ENCODE data around the gene MRPS18A. TPM values are rescaled to one million over a fixed set of nuclear protein-coding genes. Genes with fewer than 3 reads are reported as not detected.

MRPS18A gene
- total and polyA plus RNA-seq, 9 of the 15 experiments (the other 6 are each of a cell fraction or from before 2014, with no cell fraction given), result 87.5 to 243 (median 125) TPM

DNA sequence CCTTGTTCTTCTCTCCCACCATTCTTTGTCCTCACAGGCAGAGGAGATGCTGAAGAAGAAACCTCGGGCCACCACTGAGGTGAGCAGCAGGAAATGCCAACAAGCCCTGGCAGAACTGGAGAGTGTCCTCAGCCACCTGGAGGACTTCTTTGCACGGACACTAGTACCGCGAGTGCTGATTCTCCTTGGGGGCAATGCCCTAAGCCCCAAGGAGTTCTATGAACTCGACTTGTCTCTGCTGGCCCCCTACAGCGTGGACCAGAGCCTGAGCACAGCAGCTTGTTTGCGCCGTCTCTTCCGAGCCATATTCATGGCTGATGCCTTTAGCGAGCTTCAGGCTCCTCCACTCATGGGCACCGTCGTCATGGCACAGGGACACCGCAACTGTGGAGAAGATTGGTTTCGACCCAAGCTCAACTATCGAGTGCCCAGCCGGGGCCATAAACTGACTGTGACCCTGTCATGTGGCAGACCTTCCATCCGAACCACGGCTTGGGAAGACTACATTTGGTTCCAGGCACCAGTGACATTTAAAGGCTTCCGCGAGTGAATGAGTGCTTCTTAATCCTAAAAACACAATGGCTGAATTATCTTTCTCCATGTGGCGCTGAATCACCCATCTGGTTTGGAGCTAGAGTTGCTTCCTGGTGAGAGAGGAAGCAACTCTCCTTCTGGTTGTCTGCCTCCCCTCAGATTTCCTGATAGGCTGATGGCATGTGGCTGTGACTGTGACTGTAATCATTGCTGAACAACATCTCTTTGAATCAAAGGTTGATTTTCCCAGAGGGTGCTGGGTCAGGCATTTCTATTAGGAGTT lies 47.4 kb downstream of the MRPS18A start (continued):
- TF ChIP-seq SP1 (CRISPR knock-in tag; IDR thresholded peaks at IDR 0.05) (no peak), MTF1 (CRISPR knock-in tag; IDR thresholded peaks at IDR 0.05; ENCODE audit: borderline replicate concordance) (no peak), NFXL1 (CRISPR knock-in tag; IDR thresholded peaks at IDR 0.05) (no peak), ELF1 (tag; IDR thresholded peaks at IDR 0.05) (peak; percentile 77)
- TF ChIP-seq, protein P1, sequence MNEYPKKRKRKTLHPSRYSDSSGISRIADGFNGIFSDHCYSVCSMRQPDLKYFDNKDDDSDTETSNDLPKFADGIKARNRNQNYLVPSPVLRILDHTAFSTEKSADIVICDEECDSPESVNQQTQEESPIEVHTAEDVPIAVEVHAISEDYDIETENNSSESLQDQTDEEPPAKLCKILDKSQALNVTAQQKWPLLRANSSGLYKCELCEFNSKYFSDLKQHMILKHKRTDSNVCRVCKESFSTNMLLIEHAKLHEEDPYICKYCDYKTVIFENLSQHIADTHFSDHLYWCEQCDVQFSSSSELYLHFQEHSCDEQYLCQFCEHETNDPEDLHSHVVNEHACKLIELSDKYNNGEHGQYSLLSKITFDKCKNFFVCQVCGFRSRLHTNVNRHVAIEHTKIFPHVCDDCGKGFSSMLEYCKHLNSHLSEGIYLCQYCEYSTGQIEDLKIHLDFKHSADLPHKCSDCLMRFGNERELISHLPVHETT (CRISPR knock-in tag; conservative IDR thresholded peaks at IDR 0.05 in 1 of 2, IDR thresholded peaks at IDR 0.05 in 1 of 2), result peak in 1 of 2 experiments; percentile 68; a peak in 2 of 4 replicates
- TF ChIP-seq, protein P2, sequence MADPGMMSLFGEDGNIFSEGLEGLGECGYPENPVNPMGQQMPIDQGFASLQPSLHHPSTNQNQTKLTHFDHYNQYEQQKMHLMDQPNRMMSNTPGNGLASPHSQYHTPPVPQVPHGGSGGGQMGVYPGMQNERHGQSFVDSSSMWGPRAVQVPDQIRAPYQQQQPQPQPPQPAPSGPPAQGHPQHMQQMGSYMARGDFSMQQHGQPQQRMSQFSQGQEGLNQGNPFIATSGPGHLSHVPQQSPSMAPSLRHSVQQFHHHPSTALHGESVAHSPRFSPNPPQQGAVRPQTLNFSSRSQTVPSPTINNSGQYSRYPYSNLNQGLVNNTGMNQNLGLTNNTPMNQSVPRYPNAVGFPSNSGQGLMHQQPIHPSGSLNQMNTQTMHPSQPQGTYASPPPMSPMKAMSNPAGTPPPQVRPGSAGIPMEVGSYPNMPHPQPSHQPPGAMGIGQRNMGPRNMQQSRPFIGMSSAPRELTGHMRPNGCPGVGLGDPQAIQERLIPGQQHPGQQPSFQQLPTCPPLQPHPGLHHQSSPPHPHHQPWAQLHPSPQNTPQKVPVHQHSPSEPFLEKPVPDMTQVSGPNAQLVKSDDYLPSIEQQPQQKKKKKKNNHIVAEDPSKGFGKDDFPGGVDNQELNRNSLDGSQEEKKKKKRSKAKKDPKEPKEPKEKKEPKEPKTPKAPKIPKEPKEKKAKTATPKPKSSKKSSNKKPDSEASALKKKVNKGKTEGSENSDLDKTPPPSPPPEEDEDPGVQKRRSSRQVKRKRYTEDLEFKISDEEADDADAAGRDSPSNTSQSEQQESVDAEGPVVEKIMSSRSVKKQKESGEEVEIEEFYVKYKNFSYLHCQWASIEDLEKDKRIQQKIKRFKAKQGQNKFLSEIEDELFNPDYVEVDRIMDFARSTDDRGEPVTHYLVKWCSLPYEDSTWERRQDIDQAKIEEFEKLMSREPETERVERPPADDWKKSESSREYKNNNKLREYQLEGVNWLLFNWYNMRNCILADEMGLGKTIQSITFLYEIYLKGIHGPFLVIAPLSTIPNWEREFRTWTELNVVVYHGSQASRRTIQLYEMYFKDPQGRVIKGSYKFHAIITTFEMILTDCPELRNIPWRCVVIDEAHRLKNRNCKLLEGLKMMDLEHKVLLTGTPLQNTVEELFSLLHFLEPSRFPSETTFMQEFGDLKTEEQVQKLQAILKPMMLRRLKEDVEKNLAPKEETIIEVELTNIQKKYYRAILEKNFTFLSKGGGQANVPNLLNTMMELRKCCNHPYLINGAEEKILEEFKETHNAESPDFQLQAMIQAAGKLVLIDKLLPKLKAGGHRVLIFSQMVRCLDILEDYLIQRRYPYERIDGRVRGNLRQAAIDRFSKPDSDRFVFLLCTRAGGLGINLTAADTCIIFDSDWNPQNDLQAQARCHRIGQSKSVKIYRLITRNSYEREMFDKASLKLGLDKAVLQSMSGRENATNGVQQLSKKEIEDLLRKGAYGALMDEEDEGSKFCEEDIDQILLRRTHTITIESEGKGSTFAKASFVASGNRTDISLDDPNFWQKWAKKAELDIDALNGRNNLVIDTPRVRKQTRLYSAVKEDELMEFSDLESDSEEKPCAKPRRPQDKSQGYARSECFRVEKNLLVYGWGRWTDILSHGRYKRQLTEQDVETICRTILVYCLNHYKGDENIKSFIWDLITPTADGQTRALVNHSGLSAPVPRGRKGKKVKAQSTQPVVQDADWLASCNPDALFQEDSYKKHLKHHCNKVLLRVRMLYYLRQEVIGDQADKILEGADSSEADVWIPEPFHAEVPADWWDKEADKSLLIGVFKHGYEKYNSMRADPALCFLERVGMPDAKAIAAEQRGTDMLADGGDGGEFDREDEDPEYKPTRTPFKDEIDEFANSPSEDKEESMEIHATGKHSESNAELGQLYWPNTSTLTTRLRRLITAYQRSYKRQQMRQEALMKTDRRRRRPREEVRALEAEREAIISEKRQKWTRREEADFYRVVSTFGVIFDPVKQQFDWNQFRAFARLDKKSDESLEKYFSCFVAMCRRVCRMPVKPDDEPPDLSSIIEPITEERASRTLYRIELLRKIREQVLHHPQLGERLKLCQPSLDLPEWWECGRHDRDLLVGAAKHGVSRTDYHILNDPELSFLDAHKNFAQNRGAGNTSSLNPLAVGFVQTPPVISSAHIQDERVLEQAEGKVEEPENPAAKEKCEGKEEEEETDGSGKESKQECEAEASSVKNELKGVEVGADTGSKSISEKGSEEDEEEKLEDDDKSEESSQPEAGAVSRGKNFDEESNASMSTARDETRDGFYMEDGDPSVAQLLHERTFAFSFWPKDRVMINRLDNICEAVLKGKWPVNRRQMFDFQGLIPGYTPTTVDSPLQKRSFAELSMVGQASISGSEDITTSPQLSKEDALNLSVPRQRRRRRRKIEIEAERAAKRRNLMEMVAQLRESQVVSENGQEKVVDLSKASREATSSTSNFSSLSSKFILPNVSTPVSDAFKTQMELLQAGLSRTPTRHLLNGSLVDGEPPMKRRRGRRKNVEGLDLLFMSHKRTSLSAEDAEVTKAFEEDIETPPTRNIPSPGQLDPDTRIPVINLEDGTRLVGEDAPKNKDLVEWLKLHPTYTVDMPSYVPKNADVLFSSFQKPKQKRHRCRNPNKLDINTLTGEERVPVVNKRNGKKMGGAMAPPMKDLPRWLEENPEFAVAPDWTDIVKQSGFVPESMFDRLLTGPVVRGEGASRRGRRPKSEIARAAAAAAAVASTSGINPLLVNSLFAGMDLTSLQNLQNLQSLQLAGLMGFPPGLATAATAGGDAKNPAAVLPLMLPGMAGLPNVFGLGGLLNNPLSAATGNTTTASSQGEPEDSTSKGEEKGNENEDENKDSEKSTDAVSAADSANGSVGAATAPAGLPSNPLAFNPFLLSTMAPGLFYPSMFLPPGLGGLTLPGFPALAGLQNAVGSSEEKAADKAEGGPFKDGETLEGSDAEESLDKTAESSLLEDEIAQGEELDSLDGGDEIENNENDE (IDR thresholded peaks at IDR 0.05; ENCODE audit: low read depth, low read length), result no peak
- TF ChIP-seq, protein P3, sequence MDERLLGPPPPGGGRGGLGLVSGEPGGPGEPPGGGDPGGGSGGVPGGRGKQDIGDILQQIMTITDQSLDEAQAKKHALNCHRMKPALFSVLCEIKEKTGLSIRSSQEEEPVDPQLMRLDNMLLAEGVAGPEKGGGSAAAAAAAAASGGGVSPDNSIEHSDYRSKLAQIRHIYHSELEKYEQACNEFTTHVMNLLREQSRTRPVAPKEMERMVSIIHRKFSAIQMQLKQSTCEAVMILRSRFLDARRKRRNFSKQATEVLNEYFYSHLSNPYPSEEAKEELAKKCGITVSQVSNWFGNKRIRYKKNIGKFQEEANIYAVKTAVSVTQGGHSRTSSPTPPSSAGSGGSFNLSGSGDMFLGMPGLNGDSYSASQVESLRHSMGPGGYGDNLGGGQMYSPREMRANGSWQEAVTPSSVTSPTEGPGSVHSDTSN (CRISPR knock-in tag; IDR thresholded peaks at IDR 0.05; ENCODE audit: low read depth), result no peak
- TF ChIP-seq, protein P3 (tag; conservative IDR thresholded peaks at IDR 0.05; ENCODE audit: low read depth), result no peak
- TF ChIP-seq, protein P4, sequence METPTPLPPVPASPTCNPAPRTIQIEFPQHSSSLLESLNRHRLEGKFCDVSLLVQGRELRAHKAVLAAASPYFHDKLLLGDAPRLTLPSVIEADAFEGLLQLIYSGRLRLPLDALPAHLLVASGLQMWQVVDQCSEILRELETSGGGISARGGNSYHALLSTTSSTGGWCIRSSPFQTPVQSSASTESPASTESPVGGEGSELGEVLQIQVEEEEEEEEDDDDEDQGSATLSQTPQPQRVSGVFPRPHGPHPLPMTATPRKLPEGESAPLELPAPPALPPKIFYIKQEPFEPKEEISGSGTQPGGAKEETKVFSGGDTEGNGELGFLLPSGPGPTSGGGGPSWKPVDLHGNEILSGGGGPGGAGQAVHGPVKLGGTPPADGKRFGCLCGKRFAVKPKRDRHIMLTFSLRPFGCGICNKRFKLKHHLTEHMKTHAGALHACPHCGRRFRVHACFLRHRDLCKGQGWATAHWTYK (CRISPR knock-in tag; IDR thresholded peaks at IDR 0.05), result no peak
